Type B pancreatic cell (in vitro differentiated cells): ENCODE measurements around the gene KRTAP1-1. TPM values are rescaled to one million over a fixed set of nuclear protein-coding genes. Genes with fewer than 3 reads are reported as not detected.

ENCODE experiments used
- DNase-seq: peaks from one replicate; pipeline ENCODE4 v3.0.0; 2021; ENCODE audit warnings: mixed read lengths; ENCODE audit not compliant: unreplicated experiment; ENCODE audit errors: extremely low spot score
- H3K27ac Mint-ChIP-seq: 2 replicates; pipeline ENCODE4 v1.8.0; 2021; ENCODE audit warnings: mild to moderate bottlenecking, mixed read lengths
- H3K27me3 Mint-ChIP-seq: 2 replicates; pipeline ENCODE4 v1.8.0; 2021; ENCODE audit warnings: mixed read lengths
- H3K36me3 Mint-ChIP-seq: 2 replicates; pipeline ENCODE4 v1.8.0; 2021; ENCODE audit warnings: mixed read lengths
- H3K4me1 Mint-ChIP-seq: one replicate; pipeline ENCODE4 v1.8.0; 2021; ENCODE audit warnings: mixed read lengths; ENCODE audit not compliant: unreplicated experiment
- H3K4me3 Mint-ChIP-seq: 2 replicates; pipeline ENCODE4 v1.8.0; 2021; ENCODE audit warnings: mild to moderate bottlenecking, mixed read lengths
- H3K9me3 Mint-ChIP-seq: 2 replicates; pipeline ENCODE4 v1.8.0; 2021; ENCODE audit warnings: mixed read lengths
- CTCF ChIP-seq: fragments of 200-600 bp; sonication (generic); conservative IDR thresholded peaks from 2 replicates; pipeline ENCODE4 v1.5.0; 2021; ENCODE audit warnings: antibody characterized with exemption, mild to moderate bottlenecking
- total RNA-seq: library from RNA; stranded (reverse); gene quantifications from 2 replicates; pipeline ENCODE4 v1.2.1, GENCODE V29; 2021; ENCODE audit warnings: low replicate concordance

KRTAP1-1 gene
- total RNA-seq, 1 donor from 2014 or later: not detected

DNA sequence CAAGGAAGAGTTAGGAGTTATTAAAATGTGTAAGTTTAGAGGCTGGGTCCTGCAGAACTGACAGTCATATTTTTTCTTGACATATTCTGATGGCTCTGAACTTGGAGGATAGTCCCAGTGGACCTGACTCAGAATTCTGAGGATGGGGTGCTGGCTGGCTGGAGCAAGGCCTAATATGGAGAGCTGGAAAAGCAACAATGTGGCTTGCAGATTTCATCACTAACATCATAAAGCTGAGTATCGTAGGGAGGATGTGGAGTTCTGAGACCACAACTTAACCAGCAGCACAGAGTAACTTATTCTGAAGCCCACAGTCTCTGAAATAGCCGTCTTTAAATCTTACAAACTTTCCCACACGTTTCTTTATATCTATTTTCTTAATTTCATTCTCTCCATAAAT, 16.6 kb downstream of the KRTAP1-1 start:
- DNase-seq: no peak
- Mint-ChIP-seq H3K4me3 (no peak overlapping the region), H3K4me1 (no peaks in the 10 kb centered on the region), H3K36me3 (peaks cover 3% of the 10 kb centered on the region), H3K9me3 (no peaks in the 10 kb centered on the region), H3K27me3 (no peaks in the 10 kb centered on the region), H3K27ac (no peak overlapping the region)
- no peak for TF ChIP-seq CTCF

GRCh38 chr17:41020336-41020735, 20.9 kb downstream of the KRTAP1-1 start:
- no peaks in the 10 kb centered on the region for H3K9me3 Mint-ChIP-seq
- peaks cover 3% of the 10 kb centered on the region for H3K36me3 Mint-ChIP-seq
- DNase-seq: no peak
- no peaks in the 10 kb centered on the region for H3K4me1 Mint-ChIP-seq
- H3K27ac Mint-ChIP-seq: no peak overlapping the region
- H3K27me3 Mint-ChIP-seq: no peaks in the 10 kb centered on the region
- no peak for TF ChIP-seq CTCF
- H3K4me3 Mint-ChIP-seq: no peak overlapping the region

DNA sequence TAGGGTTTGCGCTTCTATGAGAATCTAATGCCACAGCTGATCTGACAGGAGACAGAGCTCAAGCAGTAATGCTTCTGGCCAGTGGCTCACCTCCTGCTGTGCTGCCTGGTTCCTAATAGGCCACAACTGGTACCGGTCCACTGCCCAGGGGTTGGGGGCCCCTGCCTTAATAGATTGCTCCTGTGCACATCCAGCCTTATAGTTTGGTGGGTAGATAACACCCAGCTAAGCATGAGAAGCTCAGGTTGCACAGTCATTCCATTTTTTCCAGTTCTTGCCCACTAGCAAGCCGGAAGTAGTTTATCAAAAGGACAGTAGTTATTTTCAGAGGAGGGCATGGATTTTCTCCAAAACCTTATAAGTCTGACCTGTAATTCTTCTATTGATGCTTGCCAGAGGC, 21.8 kb downstream of the KRTAP1-1 start:
- Mint-ChIP-seq H3K9me3 (no peaks in the 10 kb centered on the region), H3K4me3 (no peak overlapping the region), H3K4me1 (no peaks in the 10 kb centered on the region), H3K27ac (no peak overlapping the region), H3K27me3 (no peaks in the 10 kb centered on the region), H3K36me3 (peaks cover 3% of the 10 kb centered on the region)
- TF ChIP-seq CTCF: no peak
- DNase-seq: no peak

- H3K9me3 Mint-ChIP-seq: no peaks in the 10 kb centered on the region
These were observed 22.7 kb downstream of the KRTAP1-1 start for GRCh38 chr17:41018541-41018940.

GRCh38 chr17:41016578-41017215, 24.6 kb downstream of the KRTAP1-1 start:
- Mint-ChIP-seq H3K4me1 (peaks cover 4% of the 10 kb centered on the region), H3K27me3 (no peaks in the 10 kb centered on the region), H3K9me3 (no peaks in the 10 kb centered on the region), H3K4me3 (no peak overlapping the region), H3K27ac (no peak overlapping the region), H3K36me3 (no peaks in the 10 kb centered on the region)
- no peak for DNase-seq
- TF ChIP-seq CTCF: no peak

More at GRCh38 chr17:41018541-41018940, 22.7 kb downstream of the KRTAP1-1 start:
- DNase-seq: no peak
- Mint-ChIP-seq H3K36me3 (peaks cover 3% of the 10 kb centered on the region), H3K27ac (no peak overlapping the region), H3K27me3 (no peaks in the 10 kb centered on the region), H3K4me3 (no peak overlapping the region), H3K4me1 (no peaks in the 10 kb centered on the region)
- no peak for TF ChIP-seq CTCF
